HG03460 (cell line): Measurements from ENCODE around the gene ARSD.
"Not testable (repeated sequence)": the region's sequence is repeated elsewhere in the genome, so short reads cannot be mapped to it uniquely, and the experiment has no call there.

Experiments used
- ATAC-seq: cut with Tn5 transposase; IDR thresholded peaks from one replicate; pipeline ENCODE4 v1.9.1; 2021; ENCODE audit not compliant: unreplicated experiment

Gene ARSD

GRCh38 chrX:2934715-2935710, 5.9 kb upstream of the ARSD start:
- no peak for ATAC-seq

DNA sequence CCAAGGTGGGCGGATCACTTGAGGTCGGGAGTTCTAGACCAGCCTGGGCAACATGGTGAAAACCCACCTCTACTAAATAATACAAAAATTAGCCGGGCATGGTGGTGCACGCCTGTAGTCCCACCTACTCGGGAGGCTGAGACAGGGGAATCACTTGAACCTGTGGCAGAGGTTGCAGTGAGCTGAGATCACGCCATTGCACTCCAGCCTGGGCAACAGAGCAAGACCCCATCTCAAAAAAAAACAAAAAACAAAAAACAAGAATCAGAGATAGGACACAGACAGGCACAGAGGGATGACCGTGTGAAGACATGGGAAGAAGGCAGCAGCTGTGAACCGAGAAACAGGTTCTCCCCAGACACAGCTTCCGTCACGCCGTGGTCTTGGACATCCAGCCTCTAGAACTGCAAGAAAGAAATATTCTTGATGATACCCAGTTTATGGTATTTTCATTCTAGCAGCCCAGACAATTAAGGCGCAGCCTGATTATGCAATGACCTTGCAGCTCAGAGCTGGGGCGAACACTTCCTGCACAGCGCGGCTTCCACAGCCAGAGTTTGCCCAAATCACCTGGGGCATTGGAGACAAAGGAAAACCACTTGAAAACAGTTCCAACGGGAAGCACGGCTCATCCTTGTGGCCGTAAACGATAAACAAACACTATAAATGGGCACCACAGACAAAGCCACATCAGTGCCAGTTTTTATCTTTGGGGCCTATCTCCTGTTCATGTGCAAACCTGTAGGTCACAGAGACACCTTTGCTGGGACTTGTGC, 4.2 kb upstream of the ARSD start:
- ATAC-seq: no peak

DNA sequence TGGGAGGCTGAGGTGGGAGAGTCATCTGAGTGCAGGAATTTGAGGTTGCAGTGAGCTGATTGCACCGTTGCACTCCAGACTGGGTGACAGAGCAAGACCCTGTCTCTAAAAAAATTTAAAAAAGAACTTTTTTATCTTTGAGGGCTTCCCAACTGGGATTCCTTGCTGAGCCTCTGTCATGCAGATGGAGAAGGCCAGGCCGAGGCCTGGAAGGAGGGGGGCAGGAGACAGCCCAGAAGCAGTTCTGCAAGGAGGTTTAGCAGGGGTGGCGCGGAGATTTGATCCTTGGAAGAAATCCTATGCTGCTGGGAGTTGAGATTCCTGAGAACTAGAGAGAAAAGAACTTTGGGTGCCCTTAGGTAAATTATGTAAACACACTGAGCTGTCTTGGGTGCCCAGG, 2.5 kb upstream of the ARSD start:
- ATAC-seq: no peak

DNA sequence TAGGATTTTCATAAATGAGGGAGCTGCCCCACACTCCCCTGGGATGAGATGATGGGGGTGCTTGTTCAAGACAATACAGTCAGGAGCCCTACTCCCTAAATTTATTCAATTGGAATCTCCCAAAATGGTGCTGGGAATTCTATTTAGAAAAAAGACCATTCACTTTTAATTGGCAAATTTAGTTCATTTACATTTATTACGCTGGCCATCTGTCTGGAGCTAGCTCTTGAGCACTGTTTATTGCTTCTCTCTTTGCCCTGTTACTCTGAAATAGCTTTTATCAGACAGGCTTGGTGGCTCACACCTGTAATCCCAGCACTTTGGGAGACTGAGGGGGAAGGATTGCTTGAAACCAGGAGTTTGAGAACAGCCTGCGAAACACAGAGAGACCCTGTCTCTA, 2.0 kb upstream of the ARSD start:
- no peak for ATAC-seq

- no peak for ATAC-seq
These were observed 952 bp downstream of the ARSD start for GRCh38 chrX:2928191-2928582.

DNA sequence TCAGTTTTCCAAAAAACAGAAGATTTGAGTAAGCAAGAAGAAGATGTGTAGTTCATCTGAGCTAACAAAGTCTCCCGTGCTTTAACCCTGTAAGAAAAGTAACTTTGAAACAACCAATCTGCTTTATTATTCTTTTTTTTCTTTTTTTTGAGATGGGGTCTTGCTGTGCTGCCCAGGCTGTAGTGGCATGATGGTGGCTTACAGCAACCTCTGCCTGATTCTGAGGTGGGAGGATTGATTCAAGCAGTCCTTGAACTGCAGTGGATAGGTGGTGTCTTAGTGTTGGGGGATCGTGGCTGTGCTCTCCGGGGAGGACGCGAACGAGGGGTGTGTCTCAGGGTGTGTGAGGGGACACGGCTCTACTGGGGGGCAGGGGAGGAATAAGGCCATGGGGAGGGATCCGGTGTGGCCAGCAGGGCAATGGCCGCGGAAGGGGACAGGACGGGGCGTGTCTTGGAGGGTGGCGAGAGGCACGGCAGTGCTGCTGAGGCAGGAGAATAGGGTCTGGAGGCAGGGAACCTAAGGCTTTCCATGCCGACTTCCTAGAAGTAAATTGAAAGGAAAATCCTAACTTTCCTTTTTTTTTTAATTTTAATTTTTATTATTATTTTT, 2.4 kb downstream of the ARSD start:
- no peak for ATAC-seq

GRCh38 chrX:2926255-2926654, 2.9 kb downstream of the ARSD start:
- not testable (repeated sequence) for ATAC-seq

GRCh38 chrX:2924151-2924550, 5.0 kb downstream of the ARSD start:
- ATAC-seq: no peak

DNA sequence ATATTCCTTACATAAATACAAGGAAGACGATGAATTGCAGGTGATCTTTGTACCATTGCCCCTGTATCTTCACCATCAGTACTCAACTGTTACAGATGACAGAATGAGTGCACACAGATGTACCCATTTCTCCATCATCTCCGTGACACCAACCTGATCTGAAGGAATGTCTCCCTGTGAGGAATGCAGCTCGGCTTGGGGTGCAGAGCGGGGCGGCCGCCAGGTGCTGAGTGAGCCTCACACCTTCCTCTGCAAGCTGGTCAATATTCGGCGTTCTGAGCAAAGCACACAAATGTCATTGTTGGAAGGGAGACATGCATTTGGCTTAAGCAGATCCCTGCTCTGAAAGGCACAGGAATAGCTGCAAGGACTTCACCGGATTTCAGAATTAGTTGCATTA, 7.4 kb downstream of the ARSD start:
- ATAC-seq: no peak

DNA sequence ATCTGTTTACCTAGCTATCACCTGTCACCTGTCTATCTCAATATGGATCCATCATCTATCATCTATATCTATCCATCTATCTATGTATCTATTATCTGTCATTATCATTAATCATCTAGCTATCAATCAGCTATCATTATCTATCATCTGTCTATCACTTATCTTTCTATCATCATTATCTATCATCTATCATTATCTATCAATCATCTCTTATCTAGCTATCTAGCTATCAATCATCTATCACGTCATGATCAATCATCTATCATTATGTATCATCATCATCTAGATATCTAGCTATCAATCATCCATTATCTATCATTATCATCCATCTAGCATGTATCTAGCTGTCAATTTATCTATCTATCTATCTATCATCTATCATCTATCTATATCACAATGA, 7.9 kb downstream of the ARSD start:
- ATAC-seq: no peak

- ATAC-seq: no peak
These were observed 11.4 kb downstream of the ARSD start for GRCh38 chrX:2917767-2918166.

DNA sequence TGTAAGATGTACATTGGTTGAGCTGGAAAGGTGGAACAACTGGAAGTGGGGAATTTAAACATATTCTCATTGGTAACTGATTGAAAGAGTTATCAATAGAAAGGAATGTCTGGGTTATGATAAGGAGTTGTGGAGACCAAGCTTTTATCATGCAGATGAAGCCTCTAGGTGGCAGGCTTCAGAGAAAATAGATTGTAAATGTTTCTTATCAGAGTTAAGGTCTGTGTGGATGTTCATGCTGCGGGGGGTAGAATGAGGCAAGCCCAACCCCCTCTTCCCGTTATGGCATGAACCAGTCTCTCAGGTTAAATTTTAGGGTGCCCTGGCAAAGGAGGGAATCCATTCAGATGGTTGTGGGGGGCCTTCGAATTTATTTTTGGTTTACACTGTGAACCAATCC, 16.0 kb downstream of the ARSD start:
- ATAC-seq: no peak

DNA sequence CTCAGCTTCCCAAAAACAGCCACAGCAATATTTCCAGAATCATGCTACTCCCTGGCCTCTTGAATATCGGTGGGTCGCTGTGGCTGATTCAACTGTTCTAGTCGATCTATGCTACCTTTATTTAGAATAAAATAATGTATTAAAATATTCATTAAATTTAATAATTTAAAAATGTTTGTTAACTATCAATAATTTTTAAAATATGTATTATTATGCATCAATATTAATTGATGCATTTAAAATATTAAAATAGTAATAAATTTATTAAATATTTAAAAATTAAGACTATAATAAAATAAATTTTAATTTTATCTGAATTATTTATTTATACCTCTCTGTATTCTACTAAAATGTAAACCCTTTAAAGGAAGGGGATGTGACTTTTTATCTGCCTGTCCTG, 19.0 kb downstream of the ARSD start:
- no peak for ATAC-seq

DNA sequence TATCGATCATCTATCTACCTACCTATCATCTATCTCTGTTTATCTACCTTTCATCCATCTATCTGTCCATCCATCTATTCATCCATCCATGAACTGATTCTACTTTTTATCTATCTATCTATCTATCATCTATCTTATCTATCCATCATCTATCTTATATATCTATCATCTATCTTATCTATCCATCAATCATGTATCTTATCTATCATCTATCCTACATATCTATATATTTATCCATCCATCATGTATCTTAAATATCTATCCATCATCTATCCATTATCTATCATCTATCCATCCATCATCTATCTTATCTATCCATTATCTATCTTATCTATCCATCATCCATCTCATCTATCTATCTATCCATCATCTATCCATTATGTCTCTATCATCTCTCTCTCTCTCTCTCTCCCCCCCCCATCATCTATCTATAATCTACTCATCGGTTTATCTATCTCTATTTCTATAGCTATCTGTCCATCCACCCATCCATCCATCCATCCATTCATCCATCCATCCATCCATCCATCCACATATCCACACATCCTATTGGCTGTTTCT, 20.9 kb downstream of the ARSD start:
- no peak for ATAC-seq

- ATAC-seq: no peak
These were observed 21.8 kb downstream of the ARSD start for GRCh38 chrX:2907295-2907694.

DNA sequence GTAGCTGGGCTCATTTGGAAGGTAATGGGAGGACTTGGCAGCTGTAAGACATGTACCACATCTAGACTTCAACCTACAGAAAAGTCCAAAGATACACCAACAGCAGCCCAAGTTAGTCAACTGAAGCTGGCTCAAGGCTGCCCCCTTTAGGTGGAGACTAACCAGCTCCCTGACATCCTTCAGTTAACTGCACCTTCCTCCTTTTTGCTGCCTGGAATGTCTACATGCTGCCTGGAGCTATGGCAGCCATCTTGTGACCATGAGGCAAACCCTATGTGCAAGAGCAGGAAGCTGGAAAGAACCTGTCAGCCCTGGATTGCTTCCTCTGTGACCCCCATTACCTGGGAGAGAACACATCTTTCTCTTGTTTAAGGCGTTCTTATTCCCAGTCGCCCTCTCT, 25.8 kb downstream of the ARSD start:
- no peak for ATAC-seq

DNA sequence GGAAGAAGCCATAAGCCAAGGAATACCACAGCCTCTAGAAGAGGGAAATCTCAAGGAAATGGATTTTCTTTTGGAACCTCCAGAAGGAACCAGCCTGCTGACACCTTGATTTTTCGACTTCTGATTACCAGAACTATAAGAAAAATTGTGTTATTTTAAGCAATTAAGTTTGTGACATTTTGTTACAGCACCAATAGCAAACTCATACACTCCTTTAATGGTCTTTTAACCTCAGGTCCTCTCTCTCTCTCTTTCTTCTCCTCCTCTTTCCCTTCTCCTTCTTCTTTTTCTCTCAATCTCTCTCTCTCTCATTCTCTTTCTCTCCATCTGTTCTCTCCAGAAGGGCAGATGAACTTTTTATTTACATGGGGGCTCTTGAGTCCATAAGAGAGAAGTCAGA, 26.3 kb downstream of the ARSD start:
- ATAC-seq: no peak

DNA sequence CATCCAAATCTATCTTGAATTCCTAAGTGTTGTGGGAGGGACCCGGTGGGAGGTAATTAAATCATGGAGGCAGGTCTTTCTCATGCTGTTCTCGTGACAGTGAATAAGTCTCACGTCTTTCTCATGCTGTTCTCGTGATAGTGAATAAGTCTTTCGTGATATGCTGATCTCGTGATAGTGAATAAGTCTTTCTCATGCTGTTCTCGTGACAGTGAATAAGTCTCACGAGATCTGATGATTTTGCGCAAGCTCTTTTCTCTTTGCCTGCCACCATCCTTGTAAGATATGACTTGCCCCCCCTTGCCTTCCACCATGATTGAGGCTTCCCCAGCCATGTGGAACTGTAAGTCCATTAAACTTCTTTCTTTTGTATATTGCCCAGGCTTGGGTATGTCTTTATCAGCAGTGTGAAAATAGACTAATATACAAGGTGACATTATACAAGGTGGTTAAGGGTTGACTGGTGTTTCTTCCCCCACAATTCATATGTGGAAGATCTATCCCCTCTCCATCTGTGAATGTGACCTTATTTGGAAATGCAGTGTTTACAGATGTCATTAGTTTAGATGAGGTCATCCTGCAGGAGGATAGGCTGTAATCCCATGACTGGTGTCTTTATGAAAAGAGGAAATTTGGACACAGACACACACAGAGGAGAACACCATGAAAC, 27.6 kb downstream of the ARSD start:
- no peak for ATAC-seq

- no peak for ATAC-seq
These were observed 30.2 kb downstream of the ARSD start for GRCh38 chrX:2898846-2899512.
